ENCODE data around the gene RAB3GAP1. TPM values are rescaled to one million over a fixed set of nuclear protein-coding genes. Genes with fewer than 3 reads are reported as not detected.

The RAB3GAP1 gene
- polyA plus RNA-seq, 1 donor from 2014 or later = 43.3 TPM

DNA sequence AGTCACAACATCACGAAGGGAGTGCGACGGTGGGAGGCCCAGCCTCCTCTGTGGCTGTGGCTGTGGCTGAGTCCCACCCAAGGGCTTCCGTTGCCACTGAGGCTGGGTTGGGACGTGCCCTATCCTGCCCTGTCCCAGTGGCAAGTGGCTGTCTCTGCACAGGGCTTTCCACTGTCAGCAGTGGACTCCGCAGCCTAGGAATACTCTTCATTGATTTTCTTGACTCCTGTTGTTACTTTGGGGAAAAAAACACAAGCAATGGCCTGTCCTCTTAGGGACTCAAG is 122.7 kb downstream of the RAB3GAP1 start:
- Histone ChIP-seq H3K79me2 (replicated peaks; ENCODE audit: insufficient read depth, low read length) (no peaks in the 10 kb centered on the region), H2AFZ (ENCODE audit: low read depth, low read length) (no peak overlapping the region), H3K9ac (ENCODE audit: low read length) (no peak overlapping the region), H3K27me3 (ENCODE audit: insufficient read depth, low read depth, low read length) (no peaks in the 10 kb centered on the region), H3K4me3 (ENCODE audit: low read length) (no peak overlapping the region), H3K4me2 (ENCODE audit: low read length) (no peak overlapping the region), H3K9me2 (ENCODE audit: insufficient read depth, low read length) (no peaks in the 10 kb centered on the region), H4K20me1 (ENCODE audit: insufficient read depth) (no peaks in the 10 kb centered on the region), H3K27ac (ENCODE audit: low read length) (no peak overlapping the region), H3K36me3 (ENCODE audit: insufficient read depth, low read length) (no peaks in the 10 kb centered on the region), H3F3A (ENCODE audit: insufficient read depth, low read length, poor library complexity, severe bottlenecking) (no peaks in the 10 kb centered on the region), H3K9me3 (ENCODE audit: low read length) (no peaks in the 10 kb centered on the region)
- TF ChIP-seq SMC3 (conservative IDR thresholded peaks at IDR 0.05; ENCODE audit: poor library complexity) = no peak
- no peak for TF ChIP-seq EP300 (conservative IDR thresholded peaks at IDR 0.05; ENCODE audit: poor library complexity, severe bottlenecking)

GRCh38 chr2:135175177-135175576 is 123.1 kb downstream of the RAB3GAP1 start:
- TF ChIP-seq MXI1 (conservative IDR thresholded peaks at IDR 0.05; ENCODE audit: poor library complexity, severe bottlenecking) (no peak), TAF1 (IDR thresholded peaks at IDR 0.05; ENCODE audit: low read depth) (no peak), SMC3 (conservative IDR thresholded peaks at IDR 0.05; ENCODE audit: poor library complexity) (no peak)
- TF ChIP-seq, protein P1, sequence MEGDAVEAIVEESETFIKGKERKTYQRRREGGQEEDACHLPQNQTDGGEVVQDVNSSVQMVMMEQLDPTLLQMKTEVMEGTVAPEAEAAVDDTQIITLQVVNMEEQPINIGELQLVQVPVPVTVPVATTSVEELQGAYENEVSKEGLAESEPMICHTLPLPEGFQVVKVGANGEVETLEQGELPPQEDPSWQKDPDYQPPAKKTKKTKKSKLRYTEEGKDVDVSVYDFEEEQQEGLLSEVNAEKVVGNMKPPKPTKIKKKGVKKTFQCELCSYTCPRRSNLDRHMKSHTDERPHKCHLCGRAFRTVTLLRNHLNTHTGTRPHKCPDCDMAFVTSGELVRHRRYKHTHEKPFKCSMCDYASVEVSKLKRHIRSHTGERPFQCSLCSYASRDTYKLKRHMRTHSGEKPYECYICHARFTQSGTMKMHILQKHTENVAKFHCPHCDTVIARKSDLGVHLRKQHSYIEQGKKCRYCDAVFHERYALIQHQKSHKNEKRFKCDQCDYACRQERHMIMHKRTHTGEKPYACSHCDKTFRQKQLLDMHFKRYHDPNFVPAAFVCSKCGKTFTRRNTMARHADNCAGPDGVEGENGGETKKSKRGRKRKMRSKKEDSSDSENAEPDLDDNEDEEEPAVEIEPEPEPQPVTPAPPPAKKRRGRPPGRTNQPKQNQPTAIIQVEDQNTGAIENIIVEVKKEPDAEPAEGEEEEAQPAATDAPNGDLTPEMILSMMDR (IDR thresholded peaks at IDR 0.05; ENCODE audit: poor library complexity, severe bottlenecking) = no peak
- no peaks in the 10 kb centered on the region for H3K36me3 ChIP-seq (ENCODE audit: insufficient read depth, low read length)

GRCh38 chr2:135179689-135180088 is 127.6 kb downstream of the RAB3GAP1 start:
- no peak overlapping the region for H3K9ac ChIP-seq (ENCODE audit: low read length)
- no peaks in the 10 kb centered on the region for H3K27me3 ChIP-seq (ENCODE audit: insufficient read depth, low read depth, low read length)
- H3K79me2 ChIP-seq (replicated peaks; ENCODE audit: insufficient read depth, low read length) = no peaks in the 10 kb centered on the region
- no peak overlapping the region for H3K27ac ChIP-seq (ENCODE audit: low read length)
- no peak for TF ChIP-seq EZH2 (IDR thresholded peaks at IDR 0.05; ENCODE audit: borderline replicate concordance, insufficient read depth, low read length, poor library complexity, severe bottlenecking)
- TF ChIP-seq EP300 (conservative IDR thresholded peaks at IDR 0.05; ENCODE audit: poor library complexity, severe bottlenecking) = no peak
- TF ChIP-seq POLR2AphosphoS5 (IDR thresholded peaks at IDR 0.05) = no peak
- TF ChIP-seq REST (IDR thresholded peaks at IDR 0.05; ENCODE audit: borderline replicate concordance) = no peak
- TF ChIP-seq MXI1 (conservative IDR thresholded peaks at IDR 0.05; ENCODE audit: poor library complexity, severe bottlenecking) = no peak
- TF ChIP-seq, protein P1 (IDR thresholded peaks at IDR 0.05; ENCODE audit: poor library complexity, severe bottlenecking) = no peak
- TF ChIP-seq RAD21 (conservative IDR thresholded peaks at IDR 0.05) = no peak
- TF ChIP-seq TAF1 (IDR thresholded peaks at IDR 0.05; ENCODE audit: low read depth) = no peak
- H3K4me3 ChIP-seq (ENCODE audit: low read length) = no peak overlapping the region
- H3K4me2 ChIP-seq (ENCODE audit: low read length) = no peak overlapping the region
- H2AFZ ChIP-seq (ENCODE audit: low read depth, low read length) = no peak overlapping the region
- H3F3A ChIP-seq (ENCODE audit: insufficient read depth, low read length, poor library complexity, severe bottlenecking) = no peaks in the 10 kb centered on the region
- H3K36me3 ChIP-seq (ENCODE audit: insufficient read depth, low read length) = no peaks in the 10 kb centered on the region
- H3K9me3 ChIP-seq (ENCODE audit: low read length) = no peaks in the 10 kb centered on the region
- no peaks in the 10 kb centered on the region for H3K9me2 ChIP-seq (ENCODE audit: insufficient read depth, low read length)
- no peaks in the 10 kb centered on the region for H4K20me1 ChIP-seq (ENCODE audit: insufficient read depth)

More at GRCh38 chr2:135175177-135175576, 123.1 kb downstream of the RAB3GAP1 start:
- Histone ChIP-seq H3K9ac (ENCODE audit: low read length) (no peak overlapping the region), H3K27ac (ENCODE audit: low read length) (no peak overlapping the region), H3K4me2 (ENCODE audit: low read length) (no peak overlapping the region), H3K4me3 (ENCODE audit: low read length) (no peak overlapping the region), H2AFZ (ENCODE audit: low read depth, low read length) (no peak overlapping the region), H3K27me3 (ENCODE audit: insufficient read depth, low read depth, low read length) (no peaks in the 10 kb centered on the region), H3K9me2 (ENCODE audit: insufficient read depth, low read length) (no peaks in the 10 kb centered on the region), H3F3A (ENCODE audit: insufficient read depth, low read length, poor library complexity, severe bottlenecking) (no peaks in the 10 kb centered on the region), H4K20me1 (ENCODE audit: insufficient read depth) (no peaks in the 10 kb centered on the region), H3K79me2 (replicated peaks; ENCODE audit: insufficient read depth, low read length) (no peaks in the 10 kb centered on the region), H3K9me3 (ENCODE audit: low read length) (no peaks in the 10 kb centered on the region)

Measured in neural cell (in vitro differentiated cells).